ENCODE data around the gene PLXNB2.

DNA sequence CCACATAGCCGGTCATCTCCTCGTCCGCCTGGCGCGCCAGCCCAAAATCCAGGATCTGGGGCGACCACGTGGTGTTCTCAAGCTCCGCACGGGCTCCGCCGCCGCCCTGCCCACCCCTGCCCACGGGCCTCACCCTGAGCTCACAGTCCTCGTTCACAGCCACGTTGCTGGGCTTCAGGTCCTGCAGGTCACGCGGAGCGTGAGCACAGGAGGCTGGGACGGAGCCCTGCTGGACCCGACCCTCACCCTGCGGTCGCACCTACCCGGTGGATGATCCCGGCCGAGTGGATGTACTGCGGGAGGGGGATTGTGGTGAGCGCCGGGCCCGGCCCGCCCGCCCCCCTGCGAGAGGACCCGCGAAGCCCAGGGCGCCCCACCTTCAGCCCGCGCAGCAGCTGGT is 40.5 kb downstream of the PLXNB2 start:
- TF ChIP-seq, protein P1, sequence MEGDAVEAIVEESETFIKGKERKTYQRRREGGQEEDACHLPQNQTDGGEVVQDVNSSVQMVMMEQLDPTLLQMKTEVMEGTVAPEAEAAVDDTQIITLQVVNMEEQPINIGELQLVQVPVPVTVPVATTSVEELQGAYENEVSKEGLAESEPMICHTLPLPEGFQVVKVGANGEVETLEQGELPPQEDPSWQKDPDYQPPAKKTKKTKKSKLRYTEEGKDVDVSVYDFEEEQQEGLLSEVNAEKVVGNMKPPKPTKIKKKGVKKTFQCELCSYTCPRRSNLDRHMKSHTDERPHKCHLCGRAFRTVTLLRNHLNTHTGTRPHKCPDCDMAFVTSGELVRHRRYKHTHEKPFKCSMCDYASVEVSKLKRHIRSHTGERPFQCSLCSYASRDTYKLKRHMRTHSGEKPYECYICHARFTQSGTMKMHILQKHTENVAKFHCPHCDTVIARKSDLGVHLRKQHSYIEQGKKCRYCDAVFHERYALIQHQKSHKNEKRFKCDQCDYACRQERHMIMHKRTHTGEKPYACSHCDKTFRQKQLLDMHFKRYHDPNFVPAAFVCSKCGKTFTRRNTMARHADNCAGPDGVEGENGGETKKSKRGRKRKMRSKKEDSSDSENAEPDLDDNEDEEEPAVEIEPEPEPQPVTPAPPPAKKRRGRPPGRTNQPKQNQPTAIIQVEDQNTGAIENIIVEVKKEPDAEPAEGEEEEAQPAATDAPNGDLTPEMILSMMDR (IDR thresholded peaks at IDR 0.05 in 2 of 3, conservative IDR thresholded peaks at IDR 0.05 in 1 of 3; ENCODE audit: borderline replicate concordance in 1 of 3, insufficient read depth in 1 of 3, low read depth in 2 of 3, low read length in 2 of 3): no peak
- TF ChIP-seq, protein P2, sequence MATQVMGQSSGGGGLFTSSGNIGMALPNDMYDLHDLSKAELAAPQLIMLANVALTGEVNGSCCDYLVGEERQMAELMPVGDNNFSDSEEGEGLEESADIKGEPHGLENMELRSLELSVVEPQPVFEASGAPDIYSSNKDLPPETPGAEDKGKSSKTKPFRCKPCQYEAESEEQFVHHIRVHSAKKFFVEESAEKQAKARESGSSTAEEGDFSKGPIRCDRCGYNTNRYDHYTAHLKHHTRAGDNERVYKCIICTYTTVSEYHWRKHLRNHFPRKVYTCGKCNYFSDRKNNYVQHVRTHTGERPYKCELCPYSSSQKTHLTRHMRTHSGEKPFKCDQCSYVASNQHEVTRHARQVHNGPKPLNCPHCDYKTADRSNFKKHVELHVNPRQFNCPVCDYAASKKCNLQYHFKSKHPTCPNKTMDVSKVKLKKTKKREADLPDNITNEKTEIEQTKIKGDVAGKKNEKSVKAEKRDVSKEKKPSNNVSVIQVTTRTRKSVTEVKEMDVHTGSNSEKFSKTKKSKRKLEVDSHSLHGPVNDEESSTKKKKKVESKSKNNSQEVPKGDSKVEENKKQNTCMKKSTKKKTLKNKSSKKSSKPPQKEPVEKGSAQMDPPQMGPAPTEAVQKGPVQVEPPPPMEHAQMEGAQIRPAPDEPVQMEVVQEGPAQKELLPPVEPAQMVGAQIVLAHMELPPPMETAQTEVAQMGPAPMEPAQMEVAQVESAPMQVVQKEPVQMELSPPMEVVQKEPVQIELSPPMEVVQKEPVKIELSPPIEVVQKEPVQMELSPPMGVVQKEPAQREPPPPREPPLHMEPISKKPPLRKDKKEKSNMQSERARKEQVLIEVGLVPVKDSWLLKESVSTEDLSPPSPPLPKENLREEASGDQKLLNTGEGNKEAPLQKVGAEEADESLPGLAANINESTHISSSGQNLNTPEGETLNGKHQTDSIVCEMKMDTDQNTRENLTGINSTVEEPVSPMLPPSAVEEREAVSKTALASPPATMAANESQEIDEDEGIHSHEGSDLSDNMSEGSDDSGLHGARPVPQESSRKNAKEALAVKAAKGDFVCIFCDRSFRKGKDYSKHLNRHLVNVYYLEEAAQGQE (IDR thresholded peaks at IDR 0.05; ENCODE audit: low read depth): no peak
- TF ChIP-seq, protein P3, sequence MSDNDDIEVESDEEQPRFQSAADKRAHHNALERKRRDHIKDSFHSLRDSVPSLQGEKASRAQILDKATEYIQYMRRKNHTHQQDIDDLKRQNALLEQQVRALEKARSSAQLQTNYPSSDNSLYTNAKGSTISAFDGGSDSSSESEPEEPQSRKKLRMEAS (IDR thresholded peaks at IDR 0.05): no peak
- TF ChIP-seq EZH2 (IDR thresholded peaks at IDR 0.05): no peak
